Endothelial cell of umbilical vein (primary cell): Measurements from ENCODE around the gene FAM98B.

Experiments used
- CTCF ChIP-seq, 2 donors: IDR thresholded peaks; 1 replicate in 1 of 2; 2 replicates in 1 of 2; pipeline ENCODE4 v1.5.1; 2011; ENCODE audit warnings: low read length in 2 of 2, mild to moderate bottlenecking in 2 of 2, moderate library complexity in 2 of 2, control low read depth in 1 of 2, inconsistent platforms in 1 of 2, low read depth in 1 of 2; ENCODE audit not compliant: insufficient read depth in 1 of 2; ENCODE audit errors: extremely low read depth in 1 of 2
- EZH2 ChIP-seq: IDR thresholded peaks from 2 replicates; pipeline ENCODE4 v1.6.1; 2012; ENCODE audit warnings: borderline replicate concordance, low read depth, mild to moderate bottlenecking, moderate library complexity, low read length, inconsistent platforms; ENCODE audit not compliant: severe bottlenecking
- JUN ChIP-seq: IDR thresholded peaks from 2 replicates; pipeline ENCODE4 v1.6.1; 2011; ENCODE audit warnings: borderline replicate concordance, low read depth; ENCODE audit not compliant: insufficient read length, insufficient read depth
- MAX ChIP-seq: IDR thresholded peaks from 2 replicates; pipeline ENCODE4 v1.6.1; 2011; ENCODE audit not compliant: insufficient read depth, insufficient read length
- POLR2A ChIP-seq: IDR thresholded peaks from 2 replicates; pipeline ENCODE4 v1.6.1; 2012; ENCODE audit warnings: low read depth, mild to moderate bottlenecking, control low read depth, low read length
- POLR2AphosphoS5 ChIP-seq: IDR thresholded peaks from 2 replicates; pipeline ENCODE4 v1.6.1; 2012; ENCODE audit warnings: low read depth, mild to moderate bottlenecking, control low read depth, low read length, moderate library complexity; ENCODE audit not compliant: insufficient read depth

- TF ChIP-seq CTCF (IDR thresholded peaks at IDR 0.05; ENCODE audit: extremely low read depth in 1 of 2, insufficient read depth in 1 of 2, low read depth in 1 of 2, low read length in 2 of 2) (no peak), POLR2AphosphoS5 (no peak), POLR2A (no peak), JUN (no peak), EZH2 (no peak), MAX (no peak)
Measured at GRCh38 chr15:38526158-38526557, 72.2 kb downstream of the FAM98B start.
